HepG2 (cell line): Measurements from ENCODE around the gene TMEM106B. TPM values are rescaled to one million over a fixed set of nuclear protein-coding genes. Genes with fewer than 3 reads are reported as not detected.
A peak's percentile ranks its signal among the peaks of the same experiment; 100 is the strongest.

Source experiments
- AHR ChIP-seq: IDR thresholded peaks from 2 replicates; pipeline ENCODE4 v1.6.1; 2018; ENCODE audit warnings: missing genetic modification reagents, missing compliant biosample characterization
- BRF2 ChIP-seq: sonication (generic); formaldehyde crosslinking; IDR thresholded peaks from 2 replicates; pipeline ENCODE4 v1.8.1; 2022; ENCODE audit warnings: mild to moderate bottlenecking, missing genetic modification reagents
- FOSL1 ChIP-seq: sonication (generic); formaldehyde crosslinking; IDR thresholded peaks from 2 replicates; pipeline ENCODE4 v1.9.0; 2021; ENCODE audit warnings: missing genetic modification reagents, borderline replicate concordance
- HHEX ChIP-seq: IDR thresholded peaks from 2 replicates; pipeline ENCODE4 v1.6.1; 2016; ENCODE audit warnings: control low read depth
- IKZF1 ChIP-seq: fragments of 450-650 bp; IDR thresholded peaks from 2 replicates; pipeline ENCODE4 v1.7.1; 2016
- KLF12 ChIP-seq: sonication (generic); formaldehyde crosslinking; IDR thresholded peaks from 2 replicates; pipeline ENCODE4 v1.4.0; 2020; ENCODE audit warnings: missing genetic modification reagents, borderline replicate concordance
- LBX2 ChIP-seq: sonication (generic); formaldehyde crosslinking; IDR thresholded peaks from 2 replicates; pipeline ENCODE4 v1.5.0; 2020; ENCODE audit warnings: missing genetic modification reagents, mild to moderate bottlenecking, borderline replicate concordance
- MXI1 ChIP-seq: IDR thresholded peaks from 3 replicates; pipeline ENCODE4 v1.6.1; 2012; ENCODE audit warnings: low read depth, low read length, inconsistent platforms, borderline replicate concordance
- NFKBIZ ChIP-seq: IDR thresholded peaks from 2 replicates; pipeline ENCODE4 v1.6.1; 2018; ENCODE audit warnings: missing genetic modification reagents, missing compliant biosample characterization
- POLR2AphosphoS2 ChIP-seq: IDR thresholded peaks from 2 replicates; pipeline ENCODE4 v1.6.1; 2011; ENCODE audit warnings: low read depth, low read length, improper control_type of control experiment
- PRMT3 ChIP-seq: sonication (generic); formaldehyde crosslinking; IDR thresholded peaks from 2 replicates; pipeline ENCODE4 v1.8.1; 2022; ENCODE audit warnings: low read depth, mild to moderate bottlenecking, moderate library complexity, missing genetic modification reagents, borderline replicate concordance
- SNAPC5 ChIP-seq: sonication (generic); formaldehyde crosslinking; IDR thresholded peaks from 2 replicates; pipeline ENCODE4 v1.8.1; 2023; ENCODE audit warnings: mild to moderate bottlenecking, missing genetic modification reagents, borderline replicate concordance
- SRSF1 ChIP-seq: fragments of 200-400 bp; formaldehyde crosslinking; optimal IDR thresholded peaks from 2 replicates; pipeline ENCODE3; 2017; ENCODE audit warnings: mild to moderate bottlenecking, low read depth, low read length, moderate library complexity
- TAF1 ChIP-seq: sonication (generic); formaldehyde crosslinking; IDR thresholded peaks from 2 replicates; pipeline ENCODE4 v1.4.0; 2020; ENCODE audit warnings: missing genetic modification reagents
- TBL1XR1 ChIP-seq: fragments of 150-350 bp; IDR thresholded peaks from 2 replicates; pipeline ENCODE4 v1.6.1; 2014; ENCODE audit warnings: borderline replicate concordance, low read length; ENCODE audit not compliant: partially characterized antibody
- TMF1 ChIP-seq: sonication (generic); formaldehyde crosslinking; IDR thresholded peaks from 2 replicates; pipeline ENCODE4 v1.8.1; 2022; ENCODE audit warnings: low read depth, missing genetic modification reagents
- ZBTB14 ChIP-seq: sonication (generic); formaldehyde crosslinking; IDR thresholded peaks from 2 replicates; pipeline ENCODE4 v1.4.0; 2020; ENCODE audit warnings: missing genetic modification reagents
- ZNF143 ChIP-seq: sonication (generic); formaldehyde crosslinking; IDR thresholded peaks from 2 replicates; pipeline ENCODE4 v1.4.0; 2020; ENCODE audit warnings: missing genetic modification reagents
- ZNF337 ChIP-seq: sonication (generic); formaldehyde crosslinking; IDR thresholded peaks from 2 replicates; pipeline ENCODE4 v1.5.1; 2020; ENCODE audit warnings: missing genetic modification reagents, low read depth, mild to moderate bottlenecking, borderline replicate concordance
- ZNF414 ChIP-seq: sonication (generic); formaldehyde crosslinking; IDR thresholded peaks from 2 replicates; pipeline ENCODE4 v1.5.0; 2020; ENCODE audit warnings: missing genetic modification reagents
- ZNF576 ChIP-seq: sonication (generic); formaldehyde crosslinking; IDR thresholded peaks from 2 replicates; pipeline ENCODE4 v1.4.0; 2020; ENCODE audit warnings: mild to moderate bottlenecking, missing genetic modification reagents
- polyA plus RNA-seq, 8 experiments: library from polyadenylated mRNA; depleted of rRNA in 3 of 8; stranded (reverse) in 7 of 8; unstranded in 1 of 8; fragments of >200 nt; fragmentation: Illumina TruSeq in 4 of 8; extraction: Trizol in 4 of 8; gene quantifications; 2 replicates each; pipeline versions ENCODE4 v1.2.1 to v1.2.3, GENCODE V29; 2011 to 2016; ENCODE audit warnings: low read depth in 4 of 8, missing spikeins in 1 of 8, mixed read lengths in 1 of 8; ENCODE audit not compliant: insufficient read depth in 1 of 8
- total RNA-seq, 5 experiments: library from RNA; depleted of rRNA; stranded (reverse); fragments of >200 nt; fragmentation: Illumina TruSeq; extraction: Trizol; gene quantifications; 2 replicates each; pipeline ENCODE4 v1.2.3, GENCODE V29; 2016; ENCODE audit warnings: low read depth in 1 of 5

Gene TMEM106B
- total and polyA plus RNA-seq, 2 of the 13 experiments (the other 11 are each of a cell fraction or from before 2014, with no cell fraction given) = 16.8 to 25.1 TPM

GRCh38 chr7:12211054-12211710 is at the start of gene TMEM106B (continued):
- TF ChIP-seq PRMT3 (CRISPR knock-in tag) (0 out of 2 replicates have a peak, but pooled peaks have one; percentile 61), ZBTB14 (peak; percentile 86), KLF12 (CRISPR knock-in tag) (peak; percentile 89; the same call in 1 of the 2 replicates), TMF1 (CRISPR knock-in tag) (peak; percentile 91), ZNF337 (CRISPR knock-in tag) (peak; percentile 99; the same call in 1 of the 2 replicates), TBL1XR1 (peak; percentile 12), TAF1 (CRISPR knock-in tag) (peak; percentile 81), LBX2 (CRISPR knock-in tag) (peak; percentile 96; the same call in 1 of the 2 replicates), HHEX (CRISPR knock-in tag) (no peak), SRSF1 (peak; percentile 83), MXI1 (peak; percentile 61; the same call in 1 of the 3 replicates), BRF2 (peak; percentile 99), AHR (CRISPR knock-in tag) (peak; percentile 93; the same call in 1 of the 2 replicates), POLR2AphosphoS2 (no peak), FOSL1 (peak; percentile 50; the same call in 1 of the 2 replicates), SNAPC5 (CRISPR knock-in tag) (peak; percentile 94; the same call in 1 of the 2 replicates), ZNF576 (CRISPR knock-in tag) (peak; percentile 85), IKZF1 (no peak), ZNF414 (CRISPR knock-in tag) (peak; percentile 98), NFKBIZ (CRISPR knock-in tag) (peak; percentile 58; the same call in 1 of the 2 replicates), ZNF143 (peak; percentile 47; the same call in 1 of the 2 replicates)
